Motor neuron (in vitro differentiated cells): ENCODE measurements around the gene TNS1. TPM values are rescaled to one million over a fixed set of nuclear protein-coding genes. Genes with fewer than 3 reads are reported as not detected.
A peak's percentile ranks its signal among the peaks of the same experiment; 100 is the strongest.
"Not testable (repeated sequence)": the region's sequence is repeated elsewhere in the genome, so short reads cannot be mapped to it uniquely, and the experiment has no call there.

Experiments
- ATAC-seq, 8 experiments: fragments of 200-7000 bp; cut with Tn5 transposase; replicated peaks in 6 of 8; 2 replicates each; pipeline ENCODE4 v1.8.0; 2021; ENCODE audit warnings: mild to moderate bottlenecking in 8 of 8, moderate library complexity in 8 of 8
- H3K27ac ChIP-seq, 2 donors: fragments of 250-450 bp; sonication (Bioruptor Pico); 2 replicates each; pipeline ENCODE4 v1.9.0; 2021; ENCODE audit warnings: antibody characterized with exemption in 2 of 2, mild to moderate bottlenecking in 2 of 2, moderate library complexity in 1 of 2
- H3K4me1 ChIP-seq, 2 donors: fragments of 250-450 bp; sonication (Bioruptor Pico); replicated peaks in 1 of 2; 2 replicates each; pipeline ENCODE4 v1.6.1; 2021; ENCODE audit warnings: antibody characterized with exemption in 2 of 2, mild to moderate bottlenecking in 2 of 2, moderate library complexity in 1 of 2
- H3K4me3 ChIP-seq, 5 donors: fragments of 250-450 bp; sonication (Bioruptor Pico); 2 replicates each; pipeline ENCODE4 v1.9.0; 2021; ENCODE audit warnings: antibody characterized with exemption in 5 of 5, mild to moderate bottlenecking in 5 of 5, moderate library complexity in 4 of 5
- WGBS, 10 experiments: fragments of 450-650 bp; shearing (Covaris generic); methylation state at CpG; one replicate each; pipeline ENCODE4 v1.0.0; 2022; 5-methylcytosine and 5-hydroxymethylcytosine counted together
- in situ Hi-C, 9 experiments: fragments of 400-800 bp; cut with MboI; loops; one replicate each; pipeline ENCODE4 v1.15.0; 2021; ENCODE audit warnings: low sequenced_read_pairs in 9 of 9, low pct_unique_long_range_greater_than_20kb in 2 of 9; ENCODE audit not compliant: unreplicated experiment in 9 of 9
- total RNA-seq, 8 experiments: library from RNA; unstranded; fragments of 300-600 nt; gene quantifications; 2 replicates each; pipeline versions ENCODE4 v1.2.3 to v1.2.4, GENCODE V29; 2022

Gene TNS1
- 10 to 100 TPM in 5 of 8 experiments, 1 to 10 TPM in 3; 2.3 to 41.7 (median 11.4) TPM for total RNA-seq

DNA sequence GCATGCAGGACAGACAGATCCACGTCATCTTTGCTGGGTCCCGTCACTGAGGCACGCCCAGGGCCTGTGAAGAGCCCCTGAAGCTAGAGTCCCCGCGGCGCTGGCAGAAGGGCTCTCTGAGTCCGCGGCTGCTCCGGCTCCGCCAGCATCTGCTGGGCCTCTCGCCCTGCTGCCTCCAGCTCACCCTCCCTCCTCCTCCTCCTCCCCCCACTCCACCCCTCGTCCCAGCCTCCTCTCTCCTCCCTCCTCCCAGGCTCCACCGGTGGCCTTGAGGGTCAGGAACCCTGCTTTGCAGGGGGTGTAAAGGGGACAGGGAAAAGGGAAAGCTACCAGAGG is at the start of gene TNS1:
Gene TNS1 (minus strand): TSS at position 151 of the 336 bp plus-strand sequence. CDS start 123 bp downstream, at position 28.
- peaks cover 24 to 31% of the 10 kb centered on the region in 2 donors for H3K4me1 ChIP-seq
- WGBS, 10 experiments: 30% methylated on average over 4 of the region's 13 CpGs; no CpG with 5 or more reads in 9 of the 10 experiments
- peak; percentile 50 to 78 (median 74) for ATAC-seq
- peak within 1 kb of the TSS in 2 of 5 donors; percentile 0 to 1 for H3K4me3 ChIP-seq
- in situ Hi-C loops: loop anchor here in 1 of 9 experiments (25.0 kb wide), 1 partner anchor 216 kb away; no protein-coding TSS in a partner anchor
- H3K27ac ChIP-seq: no peak within 1 kb of the TSS

DNA sequence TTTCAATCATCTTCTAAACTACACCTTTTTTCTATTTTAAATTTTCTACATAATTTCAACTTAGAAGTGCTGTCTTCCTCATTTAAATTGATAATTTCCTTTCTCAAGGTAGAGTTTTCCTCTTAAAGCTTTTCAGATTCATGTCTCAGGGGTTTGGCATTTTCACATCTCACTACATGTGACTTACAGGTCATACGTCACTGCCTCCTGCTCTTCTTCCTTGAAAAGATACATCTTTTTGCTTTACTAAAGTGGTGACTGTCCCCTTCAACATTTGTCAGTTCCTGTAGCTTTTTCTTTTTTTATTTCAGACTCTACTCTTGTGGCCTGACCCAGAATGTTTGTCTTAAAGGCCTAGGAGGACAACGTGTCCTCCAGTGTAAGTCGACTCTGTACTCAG is 49.1 kb upstream of the TNS1 start:
- Histone ChIP-seq H3K4me3 (no peak overlapping the region), H3K4me1 (no peaks in the 10 kb centered on the region), H3K27ac (no peak overlapping the region)
- WGBS, 10 experiments: 46 to 94% (median 83%) methylated on average over 1 to 3 of the region's 3 CpGs
- ATAC-seq: no peak
- in situ Hi-C loops: loop anchor here in 1 of 9 experiments (25.0 kb wide), 1 partner anchor 265 kb away; no protein-coding TSS in a partner anchor

DNA sequence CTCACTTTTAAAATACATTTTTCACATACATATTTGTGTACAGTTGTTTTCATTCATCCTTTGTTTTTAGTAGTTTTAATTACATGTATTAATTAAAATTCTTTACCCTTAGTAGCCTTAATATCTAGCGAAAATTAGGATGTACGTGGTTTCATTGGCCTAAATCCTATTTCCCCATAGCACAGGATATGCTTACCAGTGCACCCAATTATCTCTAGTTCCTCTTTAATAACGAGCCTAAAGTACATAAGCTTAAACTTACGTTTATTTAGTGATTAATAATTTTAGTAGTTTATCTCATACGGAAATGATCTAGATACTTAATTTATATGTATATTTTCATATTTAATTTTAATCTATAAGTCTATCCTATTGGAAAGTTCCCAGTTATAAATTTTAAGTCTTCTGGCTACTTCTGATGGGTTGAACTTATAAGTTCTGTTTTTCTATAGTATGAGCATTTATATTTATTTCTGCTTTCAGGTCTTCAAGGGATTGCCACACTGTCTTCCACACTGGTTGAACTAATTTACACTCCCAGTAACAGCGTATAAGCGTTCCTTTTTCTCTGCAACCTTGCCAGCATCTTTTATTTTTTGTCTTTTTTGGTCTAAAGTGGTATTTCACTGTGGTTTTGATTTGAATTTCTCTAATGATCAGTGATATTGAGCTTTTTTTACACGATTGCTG is 44.9 kb upstream of the TNS1 start:
- no peak overlapping the region for H3K4me3 ChIP-seq
- WGBS, 10 experiments: 65 to 93% (median 85%) methylated on average over 2 to 8 of the region's 8 CpGs
- no peaks in the 10 kb centered on the region for H3K4me1 ChIP-seq
- in situ Hi-C loops: loop anchor here in 2 of 9 experiments (25.0 kb wide), 1 partner anchor 260 kb away; no protein-coding TSS in a partner anchor
- no peak overlapping the region for H3K27ac ChIP-seq
- no peak for ATAC-seq

DNA sequence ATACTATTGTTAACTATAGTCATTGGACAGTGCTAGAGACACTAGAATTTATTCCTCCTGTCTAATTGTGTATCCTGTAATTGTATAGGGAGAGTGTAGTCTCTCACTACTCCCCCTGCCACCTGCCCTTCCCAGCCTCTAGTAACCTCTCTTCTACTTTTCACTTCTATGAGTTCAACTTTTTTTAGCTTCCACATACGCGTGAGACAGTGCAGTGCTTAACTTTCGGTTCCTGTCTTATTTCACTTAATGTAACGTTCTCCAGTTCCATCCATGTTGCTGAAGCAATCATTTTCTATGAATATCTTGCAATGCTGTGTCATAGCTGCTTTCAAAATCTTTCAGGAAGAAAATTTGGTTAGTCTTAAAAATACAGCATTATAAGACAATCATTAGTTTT is 43.4 kb upstream of the TNS1 start:
- no peaks in the 10 kb centered on the region for H3K4me1 ChIP-seq
- 51 to 98% (median 77%) methylated on average over 2 to 4 of the region's 4 CpGs; no CpG with 5 or more reads in 2 of the 10 experiments for WGBS, 10 experiments
- H3K27ac ChIP-seq: no peak overlapping the region
- in situ Hi-C loops: loop anchor here in 2 of 9 experiments (25.0 kb wide), 1 partner anchor 259 kb away; no protein-coding TSS in a partner anchor
- no peak for ATAC-seq
- no peak overlapping the region for H3K4me3 ChIP-seq

DNA sequence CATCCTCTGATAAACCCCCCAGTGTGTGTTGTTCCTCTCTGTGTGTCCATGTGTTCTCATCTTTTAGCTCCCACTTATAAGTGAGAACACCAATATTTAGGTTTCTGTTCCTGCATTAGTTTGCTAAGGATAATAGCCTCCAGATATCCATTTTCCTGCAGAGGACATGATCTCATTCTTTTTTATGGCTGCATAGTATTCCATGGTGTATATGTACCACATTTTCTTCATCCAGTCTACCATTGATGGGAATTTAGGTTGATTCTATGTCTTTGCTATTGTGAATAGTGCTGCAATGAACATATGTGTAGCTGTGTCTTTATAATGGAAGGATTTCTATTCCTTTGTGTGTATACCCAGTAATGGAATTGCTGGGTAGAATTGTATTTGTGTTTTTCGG is 41.8 kb upstream of the TNS1 start:
- H3K4me3 ChIP-seq, H3K27ac ChIP-seq, H3K4me1 ChIP-seq, ATAC-seq: not testable (repeated sequence)
- WGBS, 10 experiments: 7 to 100% (median 94%) methylated on average over 1 of the region's 1 CpG; no CpG with 5 or more reads in 6 of the 10 experiments
- in situ Hi-C loops: loop anchor here in 2 of 9 experiments (25.0 kb wide), 1 partner anchor 257 kb away; no protein-coding TSS in a partner anchor

DNA sequence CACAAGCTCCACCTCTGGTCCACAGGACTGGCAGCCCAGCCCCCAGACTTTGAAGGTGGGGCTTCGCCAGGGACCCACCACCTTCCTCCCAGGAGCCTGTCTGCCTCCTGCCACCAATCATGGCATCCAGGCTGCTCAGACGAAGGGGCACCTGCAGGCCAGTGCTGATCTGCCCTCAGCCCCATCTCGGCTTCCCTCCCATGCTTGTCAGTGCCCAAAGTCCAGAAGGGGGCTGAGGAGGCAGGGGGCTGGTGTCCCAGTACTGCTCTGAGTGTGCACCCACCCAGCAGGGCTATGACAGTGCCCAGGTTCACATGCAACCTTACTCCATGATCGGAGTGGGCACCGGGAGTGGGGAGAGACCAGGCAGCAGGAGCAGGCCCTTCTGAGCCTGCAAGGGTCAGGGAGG is 40.9 kb upstream of the TNS1 start:
- in situ Hi-C loops: loop anchor here in 2 of 9 experiments (25.0 kb wide), 1 partner anchor 256 kb away; no protein-coding TSS in a partner anchor
- Histone ChIP-seq H3K27ac (no peak overlapping the region), H3K4me3 (no peak overlapping the region), H3K4me1 (no peaks in the 10 kb centered on the region)
- 40 to 76% methylated on average over 1 to 3 of the region's 5 CpGs; no CpG with 5 or more reads in 8 of the 10 experiments for WGBS, 10 experiments
- ATAC-seq: no peak

DNA sequence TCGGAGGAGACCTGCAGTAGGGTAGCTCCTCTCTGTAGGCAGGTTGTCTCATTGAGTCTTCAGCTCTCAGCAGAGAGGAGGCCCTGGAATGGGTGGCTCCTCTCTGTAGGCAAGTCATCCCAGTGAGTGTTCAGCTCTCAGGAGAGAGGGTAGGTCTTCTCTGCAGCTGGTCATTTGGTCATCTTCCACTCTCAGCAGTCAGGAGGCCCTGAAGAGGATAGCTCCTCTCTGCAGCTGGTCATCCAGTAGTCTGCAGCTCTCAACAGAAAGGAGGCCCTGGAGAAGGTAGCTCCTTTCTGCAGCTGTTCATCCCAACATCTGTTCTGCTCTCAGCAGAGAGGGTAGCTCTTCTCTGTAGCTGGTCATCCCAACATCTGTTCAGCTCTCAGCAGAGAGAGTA is 40.3 kb upstream of the TNS1 start:
- Histone ChIP-seq H3K27ac (no peak overlapping the region), H3K4me1 (no peaks in the 10 kb centered on the region), H3K4me3 (no peak overlapping the region)
- in situ Hi-C loops: loop anchor here in 2 of 9 experiments (25.0 kb wide), 1 partner anchor 256 kb away; no protein-coding TSS in a partner anchor
- peak in 2 of 8 experiments; percentile 78 to 80 for ATAC-seq
- 50 to 100% (median 88%) methylated on average over 1 of the region's 1 CpG; no CpG with 5 or more reads in 5 of the 10 experiments for WGBS, 10 experiments

DNA sequence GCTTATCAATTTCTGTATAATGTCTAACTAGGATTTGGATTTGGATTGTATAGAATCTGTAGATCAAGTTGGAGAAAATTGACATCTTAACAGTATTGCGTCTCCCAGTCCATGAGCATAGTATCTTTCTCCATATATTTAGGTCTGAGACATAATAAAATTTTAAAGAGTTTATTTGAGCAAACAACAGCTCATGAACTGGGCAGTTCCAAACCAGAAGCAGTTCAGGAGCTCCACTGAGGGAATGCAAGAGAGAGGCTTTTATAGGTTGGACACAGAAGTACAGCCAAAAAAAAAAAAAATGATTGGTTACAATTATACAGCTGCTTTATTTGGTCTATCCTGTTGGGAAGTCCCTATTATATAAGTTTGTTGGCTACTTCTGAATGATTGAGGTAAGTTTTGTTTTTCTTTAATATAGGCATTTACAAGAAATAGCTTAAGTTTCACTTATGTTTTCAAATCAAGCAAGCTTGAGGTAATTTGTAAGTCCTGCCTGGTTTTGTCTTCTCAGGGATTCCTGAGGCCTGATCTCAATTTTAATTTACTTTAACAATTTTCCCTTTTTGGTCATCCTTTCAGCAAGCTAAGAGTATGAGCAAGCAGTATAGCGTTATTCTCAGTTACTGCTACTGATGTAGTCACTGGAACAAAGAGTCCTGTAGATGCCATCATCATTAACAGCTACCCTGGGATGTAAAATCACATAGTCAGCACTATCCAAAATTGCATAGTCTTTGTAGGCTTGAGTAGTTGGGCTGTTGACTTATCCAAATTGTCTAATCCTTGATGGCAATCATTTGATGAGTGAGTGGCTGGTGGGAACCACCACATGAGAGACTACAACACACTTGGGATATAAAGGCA is 38.7 kb upstream of the TNS1 start:
- Histone ChIP-seq H3K4me1 (no peaks in the 10 kb centered on the region), H3K27ac (no peak overlapping the region), H3K4me3 (no peak overlapping the region)
- in situ Hi-C loops: loop anchor here in 2 of 9 experiments (25.0 kb wide), 1 partner anchor 254 kb away; no protein-coding TSS in a partner anchor
- no peak for ATAC-seq
- 50 to 100% (median 86%) methylated on average over 1 to 2 of the region's 2 CpGs for WGBS, 10 experiments

DNA sequence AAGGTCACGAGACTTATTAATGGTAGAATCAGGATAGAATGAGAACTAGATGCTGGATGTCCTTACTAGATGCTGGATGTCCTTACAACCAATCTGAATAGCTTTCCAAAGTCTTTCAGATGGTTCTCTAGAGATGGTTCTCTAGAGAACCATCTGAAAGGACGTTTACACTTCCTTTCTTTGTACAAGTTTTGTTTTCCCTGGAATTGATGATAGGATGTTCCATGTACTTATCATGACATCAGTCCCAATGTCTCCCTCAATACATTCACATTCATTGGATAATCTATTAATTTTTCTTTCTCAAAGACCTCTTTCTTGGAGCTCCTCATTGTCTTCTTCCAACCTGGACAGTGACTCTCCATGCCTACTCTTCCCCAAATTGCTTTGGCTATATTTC is 38.1 kb upstream of the TNS1 start:
- in situ Hi-C loops: loop anchor here in 2 of 9 experiments (25.0 kb wide), 1 partner anchor 254 kb away; no protein-coding TSS in a partner anchor
- H3K27ac ChIP-seq: no peak overlapping the region
- no peak overlapping the region for H3K4me3 ChIP-seq
- ATAC-seq: no peak
- no peaks in the 10 kb centered on the region for H3K4me1 ChIP-seq
- WGBS, 10 experiments: 7 to 67% (median 44%) methylated on average over 1 to 2 of the region's 2 CpGs; no CpG with 5 or more reads in 3 of the 10 experiments

DNA sequence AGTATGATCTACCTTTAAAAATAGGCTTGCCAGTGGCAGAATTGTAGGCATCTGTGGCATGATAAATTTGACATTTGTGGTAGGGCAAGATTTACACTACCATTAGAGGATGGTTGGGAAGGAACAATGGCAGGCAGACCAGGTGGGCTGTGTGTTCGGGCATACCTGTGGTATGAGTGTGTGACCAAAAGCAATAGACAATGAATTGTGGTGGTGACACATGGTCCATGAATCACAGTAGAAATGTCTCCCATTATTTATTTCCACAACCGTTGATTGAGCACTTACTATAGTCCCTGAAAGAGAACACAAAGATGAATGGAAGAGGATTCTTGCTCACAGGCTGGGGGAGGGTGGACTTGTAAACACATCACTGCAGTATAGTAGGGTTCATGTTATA is 36.4 kb upstream of the TNS1 start:
- Histone ChIP-seq H3K27ac (no peak overlapping the region), H3K4me3 (no peak overlapping the region), H3K4me1 (peaks cover 4 to 5% of the 10 kb centered on the region in 2 donors)
- WGBS, 10 experiments: 0 to 100% (median 57%) methylated on average over 1 to 2 of the region's 2 CpGs; no CpG with 5 or more reads in 3 of the 10 experiments
- no peak for ATAC-seq
- in situ Hi-C loops: loop anchor here in 2 of 9 experiments (25.0 kb wide), 1 partner anchor 252 kb away; no protein-coding TSS in a partner anchor

DNA sequence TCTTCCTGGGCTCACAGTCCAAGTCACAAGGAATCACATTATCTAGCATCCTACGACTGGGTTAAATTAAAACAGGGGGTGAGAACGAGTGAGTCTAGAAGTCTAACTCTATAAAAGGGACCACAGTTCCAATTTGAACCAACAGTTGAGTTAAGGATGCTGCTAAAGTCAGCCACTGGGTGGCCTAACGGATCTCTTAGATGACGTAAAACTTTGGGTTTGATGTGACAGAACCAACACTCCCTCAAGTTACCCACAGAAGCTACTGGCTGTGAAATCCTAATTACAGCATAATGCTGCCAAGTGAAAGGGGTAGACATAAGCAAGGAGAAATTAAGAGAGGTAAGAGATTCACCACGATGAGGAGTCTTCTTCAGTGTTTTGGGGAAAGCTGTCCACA is 33.6 kb upstream of the TNS1 start:
- Histone ChIP-seq H3K4me3 (no peak overlapping the region), H3K27ac (no peak overlapping the region), H3K4me1 (peaks cover 20 to 25% of the 10 kb centered on the region in 2 donors)
- 45 to 83% (median 67%) methylated on average over 1 to 5 of the region's 5 CpGs; no CpG with 5 or more reads in 2 of the 10 experiments for WGBS, 10 experiments
- in situ Hi-C loops: loop anchor here in 2 of 9 experiments (25.0 kb wide), 1 partner anchor 249 kb away; no protein-coding TSS in a partner anchor
- no peak for ATAC-seq

DNA sequence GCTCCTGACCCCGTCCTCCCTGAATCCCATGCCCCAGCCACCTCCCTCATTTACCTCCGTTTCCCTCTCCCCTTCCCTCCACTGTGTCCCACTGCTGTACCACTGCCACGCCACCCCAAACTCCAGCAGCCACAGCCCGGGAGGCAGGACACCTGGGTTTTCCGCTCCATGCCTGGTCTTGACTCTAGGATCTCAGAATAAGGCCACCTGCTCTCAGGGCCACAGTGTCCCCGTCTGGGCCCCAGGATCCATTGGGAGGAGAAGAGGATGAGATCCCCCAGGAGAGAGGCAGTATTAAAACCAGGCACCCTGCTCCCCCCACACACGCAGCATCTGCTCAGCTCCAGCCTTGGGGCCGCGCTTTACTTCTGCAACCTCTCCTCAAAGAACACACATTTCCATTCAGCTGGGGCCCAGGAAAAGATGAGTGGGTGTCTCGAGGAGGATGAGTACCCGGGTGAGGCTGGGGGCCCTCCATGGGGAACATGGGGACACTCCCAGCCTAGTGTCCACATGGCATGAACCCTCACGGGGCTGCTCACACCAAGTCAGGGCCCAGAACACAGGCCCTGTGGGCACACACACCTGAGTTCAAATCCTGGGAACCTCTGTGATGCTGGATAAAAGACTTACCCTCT is 32.8 kb upstream of the TNS1 start:
- H3K4me3 ChIP-seq: no peak overlapping the region
- ATAC-seq: no peak
- WGBS, 10 experiments: 42 to 100% (median 80%) methylated on average over 1 to 2 of the region's 12 CpGs; no CpG with 5 or more reads in 7 of the 10 experiments
- no peak overlapping the region for H3K27ac ChIP-seq
- peaks cover 20 to 25% of the 10 kb centered on the region in 2 donors for H3K4me1 ChIP-seq
- in situ Hi-C loops: loop anchor here in 2 of 9 experiments (25.0 kb wide), 1 partner anchor 248 kb away; no protein-coding TSS in a partner anchor
